Endothelial cell of umbilical vein (primary cell): ENCODE results near the gene SF3B1. TPM values are rescaled to one million over a fixed set of nuclear protein-coding genes. Genes with fewer than 3 reads are reported as not detected.

Experiments used
- BruUV-seq: library from RNA; stranded (reverse); fragments of 400-500 nt; replicated peaks from 2 replicates; lab custom pipeline; 2021; lab: Mats Ljungman, UMichigan
- CTCF ChIA-PET: fragments of 300-600, 350-600 bp; sonication (Branson Sonifier 250); formaldehyde crosslinking; loops from one replicate; lab custom pipeline; 2021; ENCODE audit warnings: antibody characterized with exemption, inconsistent platforms; lab: Charles Lee
- POLR2A ChIA-PET: fragments of 300-600, 350-600 bp; sonication (Branson Sonifier 250); formaldehyde crosslinking; loops from one replicate; lab custom pipeline; 2021; ENCODE audit warnings: antibody characterized with exemption, inconsistent platforms; lab: Charles Lee
- DNase-seq: peaks from one replicate; pipeline ENCODE4 v3.0.0-alpha.2; 2011; ENCODE audit warnings: low read depth, low spot score
- FAIRE-seq: peaks from 2 replicates; lab custom pipeline; 2011; peaks lifted over from hg19 to GRCh38; lab: Jason Lieb, UNC
- H2AFZ ChIP-seq: 2 replicates; pipeline ENCODE4 v1.6.0; 2012; ENCODE audit warnings: low read depth, low read length, control low read depth, inconsistent platforms
- H3K27ac ChIP-seq: 2 replicates; pipeline ENCODE4 v1.5.1; 2011; ENCODE audit warnings: low read depth, mild to moderate bottlenecking, control low read depth, low read length, moderate library complexity; ENCODE audit not compliant: insufficient read depth
- H3K27me3 ChIP-seq, 2 experiments: 2 replicates each; pipeline versions ENCODE4 v1.6.0 to v1.6.1; 2011; ENCODE audit warnings: low read length in 2 of 2, mixed read lengths in 1 of 2; ENCODE audit not compliant: control insufficient read depth in 2 of 2, insufficient read depth in 2 of 2
- H3K36me3 ChIP-seq, 2 experiments: 2 replicates in 1 of 2; 3 replicates in 1 of 2; pipeline ENCODE4 v1.5.1; 2011; ENCODE audit warnings: low read length in 2 of 2, mild to moderate bottlenecking in 1 of 2, moderate library complexity in 1 of 2; ENCODE audit not compliant: control insufficient read depth in 2 of 2, insufficient read depth in 2 of 2; ENCODE audit errors: extremely low read depth in 1 of 2
- H3K4me1 ChIP-seq: 3 replicates; pipeline ENCODE4 v1.5.1; 2011; ENCODE audit warnings: mild to moderate bottlenecking, low read length; ENCODE audit not compliant: control insufficient read depth, insufficient read depth; ENCODE audit errors: extremely low read depth
- H3K4me2 ChIP-seq: 2 replicates; pipeline ENCODE4 v1.6.1; 2011; ENCODE audit warnings: low read length, control low read depth, mixed read lengths; ENCODE audit not compliant: insufficient read depth
- H3K4me3 ChIP-seq, 3 experiments: fragments of 200-600 bp in 1 of 3; sonication (generic), shearing (Covaris generic) in 1 of 3; replicated peaks in 1 of 3; 2 replicates each; pipeline ENCODE4 v1.5.1; 2011 to 2016; ENCODE audit warnings: control low read depth in 3 of 3, low read length in 3 of 3, mild to moderate bottlenecking in 2 of 3, inconsistent platforms in 1 of 3, low read depth in 1 of 3, moderate library complexity in 1 of 3; ENCODE audit not compliant: insufficient read depth in 1 of 3
- H3K79me2 ChIP-seq: 2 replicates; pipeline ENCODE4 v1.6.0; 2012; ENCODE audit warnings: low read length, inconsistent platforms; ENCODE audit not compliant: control insufficient read depth, insufficient read depth
- H3K9ac ChIP-seq: replicated peaks from 2 replicates; pipeline ENCODE3; 2011; ENCODE audit warnings: low read length, control low read depth; ENCODE audit not compliant: insufficient read depth; ENCODE audit errors: extremely low read depth
- H3K9me1 ChIP-seq: replicated peaks from 3 replicates; pipeline ENCODE4 v1.6.0; 2011; ENCODE audit warnings: mild to moderate bottlenecking, low read length; ENCODE audit not compliant: control insufficient read depth, insufficient read depth; ENCODE audit errors: extremely low read depth
- H3K9me3 ChIP-seq: replicated peaks from 2 replicates; pipeline ENCODE4 v1.5.1; 2012; ENCODE audit warnings: low read length, inconsistent platforms; ENCODE audit not compliant: control insufficient read depth, insufficient read depth
- H4K20me1 ChIP-seq: replicated peaks from 2 replicates; pipeline ENCODE3; 2011; ENCODE audit warnings: mild to moderate bottlenecking, low read length; ENCODE audit not compliant: control insufficient read depth, insufficient read depth; ENCODE audit errors: extremely low read depth
- CTCF ChIP-seq, 2 donors: IDR thresholded peaks; 1 replicate in 1 of 2; 2 replicates in 1 of 2; pipeline ENCODE4 v1.5.1; 2011; ENCODE audit warnings: low read length in 2 of 2, mild to moderate bottlenecking in 2 of 2, moderate library complexity in 2 of 2, control low read depth in 1 of 2, inconsistent platforms in 1 of 2, low read depth in 1 of 2; ENCODE audit not compliant: insufficient read depth in 1 of 2; ENCODE audit errors: extremely low read depth in 1 of 2
- EZH2 ChIP-seq: IDR thresholded peaks from 2 replicates; pipeline ENCODE4 v1.6.1; 2012; ENCODE audit warnings: borderline replicate concordance, low read depth, mild to moderate bottlenecking, moderate library complexity, low read length, inconsistent platforms; ENCODE audit not compliant: severe bottlenecking
- FOS ChIP-seq: IDR thresholded peaks from 2 replicates; pipeline ENCODE4 v1.6.1; 2011; ENCODE audit warnings: mild to moderate bottlenecking, low read length, moderate library complexity, borderline replicate concordance; ENCODE audit not compliant: insufficient read depth
- JUN ChIP-seq: IDR thresholded peaks from 2 replicates; pipeline ENCODE4 v1.6.1; 2011; ENCODE audit warnings: borderline replicate concordance, low read depth; ENCODE audit not compliant: insufficient read length, insufficient read depth
- MAX ChIP-seq: IDR thresholded peaks from 2 replicates; pipeline ENCODE4 v1.6.1; 2011; ENCODE audit not compliant: insufficient read depth, insufficient read length
- POLR2A ChIP-seq: IDR thresholded peaks from 2 replicates; pipeline ENCODE4 v1.6.1; 2012; ENCODE audit warnings: low read depth, mild to moderate bottlenecking, control low read depth, low read length
- POLR2AphosphoS5 ChIP-seq: IDR thresholded peaks from 2 replicates; pipeline ENCODE4 v1.6.1; 2012; ENCODE audit warnings: low read depth, mild to moderate bottlenecking, control low read depth, low read length, moderate library complexity; ENCODE audit not compliant: insufficient read depth
- dilution Hi-C: fragments of 300-500 bp; cut with MboI; formaldehyde crosslinking; loops from one replicate; pipeline ENCODE4 v1.15.0; 2019; ENCODE audit warnings: low sequenced_read_pairs; ENCODE audit not compliant: extremely low pct_ligation_motif_present
- intact Hi-C: fragments of 100-400 bp; cut with micrococcal nuclease; formaldehyde crosslinking; loops from one replicate; pipeline ENCODE4 v1.10.0; 2022
- polyA plus RNA-seq, 4 experiments: library from polyadenylated mRNA; depleted of rRNA in 3 of 4; stranded (reverse) in 3 of 4; unstranded in 1 of 4; fragments of >200 nt; gene quantifications; 2 replicates each; pipeline versions ENCODE4 v1.2.1 to v1.2.3, GENCODE V29; 2011 to 2012; ENCODE audit warnings: missing spikeins in 1 of 4
- total RNA-seq: library from RNA; stranded (reverse); gene quantifications from 2 replicates; pipeline ENCODE4 v1.2.3, GENCODE V29; 2021

The SF3B1 gene
- total and polyA plus RNA-seq, 2 donors (not counting 3 experiments of a cell fraction or from before 2014, with no cell fraction given), result 234 to 321 TPM

GRCh38 chr2:197437380-197437779 is 2.6 kb upstream of the SF3B1 start:
- H3K36me3 ChIP-seq, result no peaks in the 10 kb centered on the region
- intact Hi-C loops (loop anchor here (5.0 kb wide), 1 partner anchor 860 kb away; no protein-coding TSS in a partner anchor), dilution Hi-C loops (no loop called here)
- H3K27ac ChIP-seq, result no peak overlapping the region
- H3K4me2 ChIP-seq, result no peak overlapping the region
- FAIRE-seq (no peak), DNase-seq (no peak)
- peaks cover 13% of the 10 kb centered on the region for H3K4me1 ChIP-seq
- peaks cover 25% of the 10 kb centered on the region for H3K79me2 ChIP-seq
- H3K9me1 ChIP-seq, result no peaks in the 10 kb centered on the region
- no peak overlapping the region for H3K4me3 ChIP-seq
- H3K9me3 ChIP-seq, result no peaks in the 10 kb centered on the region
- CTCF ChIA-PET, result interaction anchor here (1.0 to 3.6 kb wide), 2 partner anchors 9 to 16 kb away, joined by 3 to 15 read pairs; partner anchors contain the start of gene COQ10B
- no peaks in the 10 kb centered on the region for H3K27me3 ChIP-seq
- no peak overlapping the region for H2AFZ ChIP-seq
- no peak for TF ChIP-seq CTCF (IDR thresholded peaks at IDR 0.05; ENCODE audit: extremely low read depth in 1 of 2, insufficient read depth in 1 of 2, low read depth in 1 of 2, low read length in 2 of 2)
- no peak for TF ChIP-seq MAX
- no peak for TF ChIP-seq FOS
- TF ChIP-seq EZH2, result no peak
- no peak for TF ChIP-seq POLR2A
- no peak for TF ChIP-seq JUN
- no peak for TF ChIP-seq POLR2AphosphoS5
- no peak overlapping the region for H3K9ac ChIP-seq
- no TSS peak for BruUV-seq
- POLR2A ChIA-PET, result no interaction called here
- H4K20me1 ChIP-seq, result peaks cover 2% of the 10 kb centered on the region
